GM21515 (cell line): ENCODE measurements around the gene ERCC3.

ENCODE experiments used
- ATAC-seq: cut with Tn5 transposase; IDR thresholded peaks from one replicate; pipeline ENCODE4 v1.9.1; 2021; ENCODE audit not compliant: unreplicated experiment

Gene ERCC3

GRCh38 chr2:127293748-127294562 lies at the start of gene ERCC3:
TSS of gene ERCC3 (minus strand) at chr2:127294144. CDS start at chr2:127294081, 63 bp downstream.
- ATAC-seq = peak; percentile 99

GRCh38 chr2:127343277-127343676 lies 49.3 kb upstream of the ERCC3 start:
- no peak for ATAC-seq

GRCh38 chr2:127342101-127342500 lies 48.2 kb upstream of the ERCC3 start:
- peak; percentile 73 for ATAC-seq

- no peak for ATAC-seq
Measured at GRCh38 chr2:127332335-127332734, 38.4 kb upstream of the ERCC3 start.

GRCh38 chr2:127330753-127331152 lies 36.8 kb upstream of the ERCC3 start:
- peak; percentile 66 for ATAC-seq

GRCh38 chr2:127326289-127326945 lies 32.5 kb upstream of the ERCC3 start:
- no peak for ATAC-seq

GRCh38 chr2:127324635-127325034 lies 30.7 kb upstream of the ERCC3 start:
- ATAC-seq = no peak

GRCh38 chr2:127321303-127321702 lies 27.4 kb upstream of the ERCC3 start:
- no peak for ATAC-seq

GRCh38 chr2:127320586-127321275 lies 26.8 kb upstream of the ERCC3 start:
- ATAC-seq = no peak

- ATAC-seq = no peak
Measured at GRCh38 chr2:127320067-127320466, 26.1 kb upstream of the ERCC3 start.

GRCh38 chr2:127314193-127314988 lies 20.4 kb upstream of the ERCC3 start:
- ATAC-seq = no peak

GRCh38 chr2:127313406-127313805 lies 19.5 kb upstream of the ERCC3 start:
- peak; percentile 96 for ATAC-seq

GRCh38 chr2:127310980-127311379 lies 17.0 kb upstream of the ERCC3 start:
- ATAC-seq = no peak

- ATAC-seq = no peak
Measured at GRCh38 chr2:127309468-127309867, 15.5 kb upstream of the ERCC3 start.

GRCh38 chr2:127308586-127309138 lies 14.7 kb upstream of the ERCC3 start:
- no peak for ATAC-seq

GRCh38 chr2:127305990-127306585 lies 12.1 kb upstream of the ERCC3 start:
- ATAC-seq = no peak

GRCh38 chr2:127302168-127302567 lies 8.2 kb upstream of the ERCC3 start:
- ATAC-seq = no peak

- no peak for ATAC-seq
Measured at GRCh38 chr2:127293386-127293747, 577 bp downstream of the ERCC3 start.

GRCh38 chr2:127288274-127288673 lies 5.7 kb downstream of the ERCC3 start:
- ATAC-seq = no peak

GRCh38 chr2:127283275-127283674 lies 10.7 kb downstream of the ERCC3 start:
- no peak for ATAC-seq
